NCI-H1436 treated with DMSO at 0.1 percent for 48 hours (cell line): ENCODE results near the gene INCA1.
"Not testable (repeated sequence)": the region's sequence is repeated elsewhere in the genome, so short reads cannot be mapped to it uniquely, and the experiment has no call there.

Source experiments
- DNase-seq: peaks from one replicate; lab custom pipeline; 2025; lab: John Stamatoyannopoulos, UW

The INCA1 gene

DNA sequence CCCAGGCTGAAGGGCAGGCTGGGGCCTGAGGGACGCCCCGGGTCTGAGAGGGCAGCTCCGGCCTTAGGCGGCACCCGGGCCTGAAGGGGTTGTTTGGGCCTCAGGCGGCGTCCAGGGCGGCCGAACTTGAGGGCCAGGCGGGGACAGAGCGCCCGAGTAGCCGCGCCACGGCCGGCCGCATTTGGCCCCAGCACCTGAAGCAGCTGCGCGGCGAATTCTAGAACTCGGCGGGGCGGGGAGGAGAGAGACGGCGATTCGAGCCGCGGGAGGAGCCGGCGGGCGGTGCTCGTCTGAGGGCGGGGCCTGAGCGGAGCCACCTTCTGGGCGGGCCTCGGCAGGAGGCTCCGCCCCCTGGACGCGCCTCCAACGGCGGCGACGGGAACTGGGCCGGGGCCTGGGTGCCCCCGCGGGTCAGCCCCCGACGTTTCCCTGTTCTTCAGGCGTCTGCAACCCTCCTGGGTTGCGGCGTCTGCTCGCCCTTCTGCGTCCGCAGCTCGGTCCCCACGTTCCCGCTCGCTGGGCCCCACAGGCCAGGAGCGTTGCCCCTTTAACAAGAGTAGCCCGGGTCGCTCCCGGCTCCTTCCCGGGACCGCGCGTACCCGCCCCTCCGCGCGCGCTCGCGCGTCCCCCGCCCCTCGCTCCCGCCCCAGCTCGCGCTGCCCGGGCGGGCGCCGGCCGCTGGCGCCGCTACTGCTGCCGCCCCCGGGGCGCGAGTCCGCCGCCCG is at the start of gene INCA1, which contains the start of gene KIF1C:
INCA1 (minus strand) TSS at position 221 of the 725 bp plus-strand sequence. CDS start 3,085 bp downstream, outside the sequence.
KIF1C (plus strand) TSS at position 649 of the 725 bp plus-strand sequence. CDS start 2,297 bp downstream, outside the sequence.
- DNase-seq: peak; percentile 3

- no peak for DNase-seq
Observed at GRCh38 chr17:5045496-5045895, 48.2 kb upstream of the INCA1 start.

- DNase-seq: no peak
Observed at GRCh38 chr17:5044630-5045029, 47.3 kb upstream of the INCA1 start.

- DNase-seq: no peak
Observed at GRCh38 chr17:5043524-5043923, 46.2 kb upstream of the INCA1 start.

- no peak for DNase-seq
Observed at GRCh38 chr17:5042157-5043022, 45.1 kb upstream of the INCA1 start.

- no peak for DNase-seq
Observed at GRCh38 chr17:5035315-5035714, 38.0 kb upstream of the INCA1 start, which contains the start of gene SLC52A1. SLC52A1 (minus strand) TSS chr17:5035426; CDS start chr17:5034606, 820 bp downstream.

DNA sequence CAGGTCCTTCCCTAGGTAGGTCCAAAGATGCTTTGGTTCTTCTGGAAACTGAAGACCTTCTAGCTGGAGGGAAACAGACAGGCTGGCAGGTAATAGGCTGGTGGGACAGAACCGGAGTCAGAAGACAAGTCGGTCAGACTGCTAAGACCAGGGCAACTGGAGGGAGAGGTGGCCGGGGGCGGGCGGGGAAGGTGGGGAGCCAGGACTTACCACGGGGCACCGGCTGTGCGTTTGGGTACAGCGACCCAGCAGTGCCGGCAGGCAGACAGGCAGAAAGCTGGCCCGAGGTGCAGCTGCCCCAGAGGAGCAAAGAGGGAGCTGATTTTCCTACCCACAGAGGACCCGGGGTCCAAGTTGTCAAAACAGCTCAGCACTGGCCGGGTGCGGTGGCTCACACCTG is 37.3 kb upstream of the INCA1 start:
- no peak for DNase-seq

GRCh38 chr17:5034063-5034462 is 36.7 kb upstream of the INCA1 start:
- no peak for DNase-seq

DNA sequence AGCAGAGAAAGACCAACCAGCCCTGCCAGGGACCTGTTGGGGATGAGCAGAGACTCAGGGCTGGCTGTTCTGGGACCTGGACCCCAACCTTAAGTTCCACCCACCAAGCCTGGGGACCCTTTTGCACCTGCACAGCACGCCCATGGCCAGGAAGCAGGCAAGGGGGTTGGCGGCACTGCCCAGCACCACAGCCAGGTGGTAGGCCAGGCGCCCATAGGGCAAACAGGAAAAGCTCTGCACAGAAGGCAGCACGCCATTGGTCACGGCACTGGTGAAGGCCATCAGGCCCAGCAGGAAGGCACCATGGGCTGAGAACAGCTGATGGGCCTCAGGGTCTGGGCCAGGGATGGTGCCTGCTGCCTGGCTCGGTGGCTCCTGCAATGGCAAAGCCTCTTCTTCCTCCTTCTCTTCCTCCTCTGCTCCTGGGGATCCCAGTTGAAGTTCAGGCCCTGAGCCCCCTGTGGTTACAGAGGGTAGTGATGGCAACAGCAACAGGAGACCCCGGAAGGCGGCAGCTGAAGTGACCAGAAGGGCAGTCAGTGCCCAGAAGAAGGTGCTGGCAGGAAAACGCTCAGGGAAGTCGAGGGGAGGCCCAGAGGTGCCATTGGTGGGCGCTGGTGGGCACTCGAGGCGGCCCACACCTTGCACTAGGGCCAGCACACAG is 36.2 kb upstream of the INCA1 start:
- no peak for DNase-seq

DNA sequence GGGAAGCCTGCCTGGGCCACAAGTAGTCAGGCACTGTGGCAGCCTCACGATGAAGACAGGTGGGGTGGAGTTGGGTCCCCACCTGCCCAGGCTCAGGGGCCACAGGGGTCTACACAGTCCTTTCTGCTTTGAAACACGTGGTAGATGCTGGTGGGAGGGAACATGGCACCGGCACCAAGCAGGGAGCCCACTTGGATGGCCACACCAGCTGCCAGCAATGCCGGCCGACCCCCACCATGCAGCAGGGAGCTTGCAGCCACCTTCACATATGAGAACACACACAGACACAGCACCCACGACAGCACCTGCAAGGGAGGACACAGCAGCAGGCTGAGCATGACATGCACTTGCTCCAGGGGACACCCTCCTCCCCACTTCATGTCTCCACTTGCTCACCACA is 35.5 kb upstream of the INCA1 start:
- DNase-seq: no peak

GRCh38 chr17:5031365-5032082 is 34.2 kb upstream of the INCA1 start:
- DNase-seq: peak; percentile 19

GRCh38 chr17:5030168-5030567 is 32.8 kb upstream of the INCA1 start:
- not testable (repeated sequence) for DNase-seq

GRCh38 chr17:5027916-5028315 is 30.6 kb upstream of the INCA1 start:
- no peak for DNase-seq

- DNase-seq: no peak
Observed at GRCh38 chr17:5027299-5027698, 30.0 kb upstream of the INCA1 start.

DNA sequence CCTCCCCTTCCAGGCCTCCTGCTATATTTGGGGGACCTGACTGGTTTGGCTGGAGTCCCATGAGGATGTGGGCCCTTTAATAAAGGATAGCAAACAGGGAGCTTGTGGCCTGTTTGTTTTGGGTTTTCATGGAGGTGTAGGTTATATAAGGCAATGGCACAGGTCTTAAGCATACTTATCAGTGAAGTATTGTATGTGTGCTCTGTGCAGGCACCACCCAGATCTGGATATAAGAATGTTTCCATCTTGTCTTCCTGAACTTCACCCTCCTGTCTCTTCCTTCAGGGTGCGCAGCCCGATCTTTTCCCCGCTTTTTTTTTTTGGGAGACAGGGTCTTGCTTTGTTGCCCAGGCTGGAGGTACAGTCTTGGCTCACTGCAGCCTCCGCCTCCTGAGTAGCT is 27.3 kb upstream of the INCA1 start:
- DNase-seq: no peak

- DNase-seq: no peak
Observed at GRCh38 chr17:5023588-5024147, 26.3 kb upstream of the INCA1 start.

DNA sequence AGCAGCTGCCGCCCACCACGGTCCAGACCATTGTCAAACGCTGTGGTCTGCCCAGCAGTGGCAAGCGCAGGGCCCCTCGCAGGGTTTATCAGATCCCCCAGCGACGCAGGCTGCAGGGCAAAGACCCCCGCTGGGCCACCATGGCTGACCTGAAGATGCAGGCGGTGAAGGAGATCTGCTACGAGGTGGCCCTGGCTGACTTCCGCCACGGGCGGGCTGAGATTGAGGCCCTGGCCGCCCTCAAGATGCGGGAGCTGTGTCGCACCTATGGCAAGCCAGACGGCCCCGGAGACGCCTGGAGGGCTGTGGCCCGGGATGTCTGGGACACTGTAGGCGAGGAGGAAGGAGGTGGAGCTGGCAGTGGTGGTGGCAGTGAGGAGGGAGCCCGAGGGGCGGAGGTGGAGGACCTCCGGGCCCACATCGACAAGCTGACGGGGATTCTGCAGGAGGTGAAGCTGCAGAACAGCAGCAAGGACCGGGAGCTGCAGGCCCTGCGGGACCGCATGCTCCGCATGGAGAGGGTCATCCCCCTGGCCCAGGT is 24.9 kb upstream of the INCA1 start:
- DNase-seq: no peak

- no peak for DNase-seq
Observed at GRCh38 chr17:5020502-5021023, 23.2 kb upstream of the INCA1 start.

GRCh38 chr17:5019475-5019956 is 22.2 kb upstream of the INCA1 start:
- DNase-seq: no peak

DNA sequence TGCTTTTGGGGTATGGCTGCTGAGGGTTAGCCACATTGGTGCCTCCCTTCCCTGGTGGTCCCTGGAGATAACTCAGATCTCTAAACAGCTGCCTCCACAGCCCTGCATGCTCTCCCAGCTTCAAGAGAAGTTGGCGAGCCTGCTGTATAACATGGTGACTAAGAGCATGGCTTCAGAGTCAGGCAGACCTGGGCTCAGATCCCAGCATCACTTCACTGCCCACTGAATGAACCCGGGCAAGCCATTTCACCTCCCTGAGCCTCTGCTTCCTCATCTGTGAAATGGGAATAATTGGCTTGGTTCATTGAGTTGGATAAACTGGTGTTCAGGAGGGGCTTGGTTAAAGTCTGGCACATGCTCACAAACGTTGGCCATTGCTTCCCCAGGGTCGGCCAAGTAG is 17.0 kb upstream of the INCA1 start:
- DNase-seq: no peak

DNA sequence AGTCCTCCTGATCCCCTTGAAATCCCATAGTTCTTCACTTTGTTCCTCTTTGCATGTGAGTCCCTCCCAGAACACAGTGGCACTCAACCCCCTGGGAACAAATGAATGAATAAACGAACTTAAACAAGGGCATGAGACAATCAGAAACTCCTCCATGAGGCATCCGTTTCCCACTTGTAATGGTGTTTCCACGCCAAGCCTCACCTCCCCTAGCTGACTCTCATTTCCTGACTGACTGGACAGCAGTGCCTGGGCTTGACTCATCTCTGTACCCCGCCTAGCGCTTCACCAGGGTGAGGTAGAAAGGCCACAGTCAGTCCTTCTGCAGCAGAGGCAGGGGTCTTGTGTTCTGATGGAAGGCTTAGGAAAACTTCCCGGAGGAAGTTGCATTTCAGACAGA is 14.6 kb upstream of the INCA1 start:
- no peak for DNase-seq
